SIG-M5 (cell line): ENCODE measurements around the gene CLEC17A.
A peak's percentile ranks its signal among the peaks of the same experiment; 100 is the strongest.
"Not testable (repeated sequence)": the region's sequence is repeated elsewhere in the genome, so short reads cannot be mapped to it uniquely, and the experiment has no call there.

Experiments used
- DNase-seq: peaks from one replicate; lab custom pipeline; 2025; lab: John Stamatoyannopoulos, UW

Gene CLEC17A

DNA sequence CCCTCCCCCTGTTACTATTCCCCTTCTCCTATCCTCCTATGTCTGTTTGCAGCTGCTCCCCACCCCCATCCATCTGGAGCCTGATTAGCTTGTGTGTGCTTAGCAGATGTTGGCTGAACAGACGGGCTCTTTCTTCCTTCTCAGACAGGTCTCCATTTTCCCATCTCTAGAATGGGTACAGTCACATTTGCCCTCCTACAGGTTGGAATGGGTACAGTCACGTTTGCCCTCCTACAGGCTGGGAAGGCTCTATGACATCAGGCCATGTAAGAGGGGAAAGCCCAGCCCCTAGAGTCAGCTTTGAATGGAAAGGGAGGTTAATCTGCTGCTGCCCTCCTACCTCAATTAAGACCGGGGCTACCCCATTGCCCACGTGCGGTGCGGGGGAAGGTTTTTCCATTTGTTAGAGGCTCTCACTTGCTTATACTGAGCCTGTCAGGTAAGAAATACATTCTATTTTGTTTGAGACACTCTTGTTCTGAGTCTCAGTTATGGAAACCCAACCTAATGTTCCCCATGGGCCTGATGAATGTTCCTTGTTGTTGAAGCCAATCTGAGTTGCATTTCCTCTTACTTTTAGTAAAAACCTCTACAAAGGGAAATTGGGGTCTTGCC is 2.2 kb upstream of the CLEC17A start:
- DNase-seq = no peak

- DNase-seq = not testable (repeated sequence)
These were observed 1.5 kb downstream of the CLEC17A start for GRCh38 chr19:14584372-14584771.

GRCh38 chr19:14585187-14585586 is 2.3 kb downstream of the CLEC17A start:
- DNase-seq = not testable (repeated sequence)

- DNase-seq = not testable (repeated sequence)
These were observed 6.5 kb downstream of the CLEC17A start for GRCh38 chr19:14589433-14589832.

GRCh38 chr19:14595558-14595957 is 12.7 kb downstream of the CLEC17A start:
- no peak for DNase-seq

GRCh38 chr19:14599548-14600147 is 16.8 kb downstream of the CLEC17A start:
- DNase-seq = no peak

DNA sequence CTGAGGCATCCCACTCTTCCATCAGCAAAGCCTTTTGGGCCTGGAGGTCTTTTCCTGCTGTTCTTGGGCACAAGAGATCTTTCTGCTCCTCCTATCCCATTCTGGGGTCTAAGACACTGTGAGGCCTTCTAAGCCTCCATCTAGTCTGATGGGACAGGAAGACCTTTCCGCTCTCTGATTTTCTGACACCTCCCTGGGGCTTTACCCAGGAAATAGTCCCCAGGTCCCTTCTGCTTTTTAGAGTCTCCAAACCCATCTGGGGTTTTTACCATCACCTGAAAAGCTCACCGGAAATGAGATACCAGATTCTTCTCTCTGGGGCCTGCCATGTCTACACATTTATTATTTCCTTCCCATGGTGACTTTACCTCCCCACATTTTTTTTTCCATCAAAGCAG is 21.1 kb downstream of the CLEC17A start:
- no peak for DNase-seq

DNA sequence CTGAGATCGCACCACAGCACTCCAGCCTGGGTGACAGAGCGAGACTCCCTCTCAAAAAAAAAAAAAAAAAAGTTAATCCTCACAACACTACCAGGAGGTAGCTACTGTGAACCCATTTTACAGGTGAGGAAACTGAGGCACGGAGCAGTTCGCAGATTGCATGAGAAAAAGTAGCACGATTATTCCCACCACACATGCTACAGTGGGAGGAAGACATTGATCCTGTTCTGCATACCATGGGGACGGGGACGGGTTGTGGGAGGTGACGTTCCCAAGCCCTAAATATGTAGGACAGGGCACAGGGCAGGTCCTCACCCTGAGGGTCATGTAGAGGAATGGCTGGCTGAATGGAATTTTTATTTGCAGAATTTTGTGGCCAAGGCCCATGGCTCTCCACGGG is 23.7 kb downstream of the CLEC17A start:
- DNase-seq = no peak

GRCh38 chr19:14611051-14611450 is 28.2 kb downstream of the CLEC17A start:
- no peak for DNase-seq

DNA sequence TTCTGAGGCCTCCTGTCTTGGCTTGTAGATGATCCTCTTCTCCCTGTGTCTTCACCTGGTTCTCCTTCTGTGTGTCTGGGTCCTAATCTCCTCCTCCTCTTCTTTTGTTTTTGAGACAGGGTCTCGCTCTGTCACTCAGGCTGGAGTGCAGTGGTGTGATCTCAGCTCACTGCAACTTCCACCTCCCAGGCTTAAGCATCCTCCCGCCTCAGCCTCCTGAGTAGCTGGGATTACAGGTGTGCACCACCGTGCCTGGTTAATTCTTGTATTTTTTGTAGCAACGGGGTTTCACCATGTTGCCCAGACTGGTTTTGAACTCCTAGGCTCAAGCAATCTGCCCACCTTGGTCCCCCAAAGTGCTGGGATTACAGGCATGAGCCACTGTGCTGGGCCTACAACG is 29.4 kb downstream of the CLEC17A start:
- DNase-seq = not testable (repeated sequence)

DNA sequence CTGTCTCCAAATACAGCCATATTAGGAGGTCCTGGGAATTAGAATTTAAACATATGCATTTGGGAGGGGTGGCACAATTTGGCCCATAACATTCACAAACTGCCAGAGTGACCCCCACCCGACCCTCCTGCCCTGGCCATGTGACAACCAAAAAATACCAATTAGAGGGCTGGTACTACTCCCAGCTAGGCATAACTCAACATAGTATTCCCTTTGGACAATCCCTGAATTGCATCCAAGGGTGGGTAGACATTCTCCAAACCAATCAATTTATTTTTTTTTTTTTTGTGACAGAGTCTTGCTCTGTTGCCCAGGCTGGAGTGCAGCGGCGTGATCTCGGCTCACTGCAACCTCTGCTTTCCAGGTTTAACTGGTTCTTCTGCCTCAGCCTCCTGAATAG is 29.8 kb downstream of the CLEC17A start:
- no peak for DNase-seq

- not testable (repeated sequence) for DNase-seq
These were observed 30.7 kb downstream of the CLEC17A start for GRCh38 chr19:14613399-14614098.

- DNase-seq = peak; percentile 70
These were observed 31.2 kb downstream of the CLEC17A start for GRCh38 chr19:14614099-14614412.

GRCh38 chr19:14615623-14616022 is 32.7 kb downstream of the CLEC17A start:
- DNase-seq = no peak

- DNase-seq = no peak
These were observed 33.5 kb downstream of the CLEC17A start for GRCh38 chr19:14616407-14616806.

- no peak for DNase-seq
These were observed 36.5 kb downstream of the CLEC17A start for GRCh38 chr19:14619404-14619803.

DNA sequence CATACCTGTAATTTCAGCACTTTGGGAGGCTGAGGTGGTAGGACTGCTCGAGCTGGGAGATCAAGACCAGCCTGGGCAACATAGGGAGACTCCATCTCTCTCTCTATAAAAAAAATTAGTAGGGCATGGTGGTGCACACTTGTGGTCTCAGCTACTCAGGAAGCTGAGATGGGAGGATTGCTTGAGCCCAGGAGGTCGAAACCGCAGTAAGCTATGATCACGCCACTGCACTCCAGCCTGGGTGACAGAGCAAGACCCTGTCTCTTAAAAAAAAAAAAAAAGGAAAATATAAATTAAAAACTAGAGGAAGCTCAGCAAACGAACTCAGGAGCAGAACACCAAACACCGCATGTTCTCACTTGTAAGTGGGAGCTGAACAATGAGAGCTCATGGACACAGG is 41.6 kb downstream of the CLEC17A start:
- not testable (repeated sequence) for DNase-seq

- DNase-seq = no peak
These were observed 46.7 kb downstream of the CLEC17A start for GRCh38 chr19:14629557-14629956.

DNA sequence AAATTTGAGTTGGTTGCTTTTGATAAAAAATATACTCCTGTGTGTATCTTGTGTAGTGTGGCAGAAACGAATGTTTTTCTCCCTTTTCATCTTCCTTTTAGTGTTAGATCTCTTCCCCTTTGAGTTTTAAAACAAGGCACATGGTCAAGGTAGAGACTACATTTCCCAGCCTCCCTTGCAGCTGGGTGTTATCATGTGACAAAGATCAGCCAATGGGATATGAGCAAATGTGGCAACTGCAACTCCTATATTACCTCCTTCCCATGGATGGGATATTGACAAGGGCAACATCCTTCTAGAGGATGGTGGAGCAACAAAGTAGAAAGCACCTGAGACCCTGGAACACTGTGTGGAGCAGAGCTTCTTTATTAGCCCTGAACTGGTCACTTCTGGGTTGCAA is 49.4 kb downstream of the CLEC17A start:
- no peak for DNase-seq

DNA sequence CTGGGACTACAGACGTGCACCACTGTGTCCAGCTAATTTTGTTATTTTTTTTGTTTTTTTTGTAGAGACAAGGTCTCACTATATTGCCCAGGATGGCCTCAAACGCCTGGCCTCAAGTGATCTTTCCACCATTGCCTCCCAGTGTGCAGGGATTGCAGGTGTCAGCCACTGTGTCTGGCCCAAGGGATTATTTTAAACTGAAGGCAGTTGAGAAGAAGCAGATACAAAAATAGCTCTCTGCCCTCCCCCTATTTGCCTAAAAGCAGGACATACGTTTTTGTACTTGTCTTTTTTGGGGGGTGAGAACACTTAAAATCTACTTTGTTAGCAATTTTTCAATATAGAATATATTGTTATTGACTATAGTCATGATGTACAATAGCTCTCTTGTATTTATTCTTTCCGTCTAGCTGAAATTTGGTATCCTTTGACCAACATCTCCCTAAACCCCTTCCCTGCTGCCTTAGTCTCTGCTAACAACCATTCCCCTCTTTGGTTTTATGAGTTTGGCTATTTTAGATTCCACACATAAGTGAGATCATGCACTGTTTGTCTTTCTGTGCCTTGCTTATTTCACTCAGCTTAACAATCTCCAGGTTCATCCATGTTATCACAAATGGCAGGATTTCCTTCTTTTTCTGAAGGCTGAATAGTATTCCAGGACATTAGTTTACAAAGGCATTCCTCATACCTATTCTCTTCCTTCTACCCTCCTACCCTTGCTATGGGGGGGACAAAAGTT is 56.8 kb downstream of the CLEC17A start:
- DNase-seq = no peak

DNA sequence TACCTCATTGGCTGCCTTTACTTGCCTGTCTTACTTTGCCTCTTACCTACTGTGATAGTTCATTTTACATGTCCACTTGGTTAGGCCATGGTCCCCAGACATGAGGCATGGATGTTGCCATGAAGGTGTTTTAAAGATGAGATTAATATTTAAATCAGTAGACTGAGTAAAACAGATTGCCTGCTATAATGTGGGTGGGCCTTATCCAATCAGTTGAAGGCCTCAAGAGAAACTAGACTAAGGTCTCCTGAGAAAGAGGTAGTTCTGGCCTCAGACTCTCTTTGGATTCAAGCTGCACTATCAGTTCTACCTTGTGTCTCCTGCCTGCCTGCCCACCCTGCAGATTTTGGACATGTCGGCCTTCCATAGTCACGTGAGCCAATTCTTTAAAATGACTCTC is 65.6 kb downstream of the CLEC17A start:
- DNase-seq = no peak

- DNase-seq = no peak
These were observed 66.1 kb downstream of the CLEC17A start for GRCh38 chr19:14649020-14649419.

DNA sequence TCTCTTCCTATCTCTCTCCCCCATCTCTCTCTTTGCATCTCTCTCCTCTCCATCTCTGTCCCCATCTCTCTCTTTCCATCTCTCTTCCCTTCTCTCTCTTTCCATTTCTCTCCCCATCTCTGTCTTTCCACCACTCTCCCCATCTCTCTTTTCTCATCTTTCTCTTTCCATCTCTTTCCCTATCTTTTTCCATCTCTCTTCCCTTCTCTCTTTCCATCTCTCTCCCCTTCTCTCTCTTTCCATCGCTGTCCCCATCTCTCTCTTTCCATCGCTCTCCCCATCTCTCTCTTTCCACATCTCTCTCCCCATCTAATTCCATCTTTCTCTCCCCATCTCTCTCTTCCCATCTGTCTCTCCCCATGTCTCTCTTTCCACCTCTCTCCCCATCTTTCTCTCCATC is 67.3 kb downstream of the CLEC17A start:
- no peak for DNase-seq
